K562 (cell line): Measurements from ENCODE around the gene ITPRIP. TPM values are rescaled to one million over a fixed set of nuclear protein-coding genes. Genes with fewer than 3 reads are reported as not detected.

Experiments
- CREB5 ChIP-seq: fragments of 250-450 bp; sonication (Bioruptor Pico); IDR thresholded peaks from 2 replicates; pipeline ENCODE4 v1.5.0; 2020; ENCODE audit warnings: mild to moderate bottlenecking
- MEF2D ChIP-seq: conservative IDR thresholded peaks from 2 replicates; pipeline ENCODE4 v1.6.1; 2016; ENCODE audit warnings: low read depth, missing genetic modification characterization, missing compliant biosample characterization
- PTTG1 ChIP-seq: fragments of 450-650 bp; IDR thresholded peaks from 2 replicates; pipeline ENCODE4 v1.6.1; 2016; ENCODE audit warnings: low read depth, mild to moderate bottlenecking, missing genetic modification characterization, missing compliant biosample characterization
- RBFOX2 ChIP-seq: fragments of 200-400 bp; formaldehyde crosslinking; IDR thresholded peaks from 2 replicates; pipeline ENCODE4 v1.6.1; 2017; ENCODE audit warnings: low read depth, mild to moderate bottlenecking, low read length, moderate library complexity
- ZBTB40 ChIP-seq, 2 experiments: fragments of 450-650 bp in 1 of 2; sonication (generic) in 1 of 2; formaldehyde crosslinking in 1 of 2; IDR thresholded peaks; 2 replicates each; pipeline versions ENCODE4 v1.7.1 to v1.9.0; 2016 to 2022; ENCODE audit warnings: inconsistent platforms in 1 of 2, mild to moderate bottlenecking in 1 of 2, missing genetic modification reagents in 1 of 2
- polyA plus RNA-seq, 8 experiments: library from polyadenylated mRNA; depleted of rRNA in 4 of 8; stranded (reverse) in 5 of 8; unstranded in 3 of 8; fragments of >200 nt; fragmentation: Nextera tagmentation in 2 of 8; fragmentation: Illumina TruSeq in 1 of 8; extraction: Ambion mirVana in 2 of 8; extraction: Trizol in 1 of 8; gene quantifications; 2 replicates each; pipeline versions ENCODE4 v1.2.1 to v1.2.3, GENCODE V29; 2011 to 2014; ENCODE audit warnings: inconsistent platforms in 1 of 8, missing spikeins in 1 of 8
- total RNA-seq, 7 experiments: library from RNA; depleted of rRNA in 6 of 7; stranded (reverse); fragments of >200 nt in 6 of 7; fragmentation: Illumina TruSeq in 2 of 7; extraction: Trizol in 2 of 7; gene quantifications; 2 replicates each; pipeline versions ENCODE4 v1.2.1 to v1.2.3, GENCODE V29; 2011 to 2021; ENCODE audit warnings: low replicate concordance in 1 of 7

ITPRIP gene
- total and polyA plus RNA-seq, 9 of the 15 experiments (the other 6 are each of a cell fraction or from before 2014, with no cell fraction given), result 4.4 to 28.5 (median 10.9) TPM

GRCh38 chr10:104314591-104315485 lies 23.4 kb downstream of the ITPRIP start (continued):
- TF ChIP-seq MEF2D (tag) (no peak), ZBTB40 (IDR thresholded peaks at IDR 0.05) (no peak), ZBTB40 (CRISPR knock-in tag; IDR thresholded peaks at IDR 0.05) (no peak), RBFOX2 (no peak), CREB5 (CRISPR knock-in tag) (no peak), PTTG1 (tag) (no peak)
- TF ChIP-seq, all 486 proteins: peak for 0
